Epithelial cell of esophagus (primary cell): Measurements from ENCODE around the gene NAXD.
"Not testable (repeated sequence)": the region's sequence is repeated elsewhere in the genome, so short reads cannot be mapped to it uniquely, and the experiment has no call there.

Source experiments
- DNase-seq: peaks from one replicate; pipeline ENCODE4 v3.0.0; 2010; ENCODE audit warnings: low read depth
- H3K4me3 ChIP-seq: 2 replicates; pipeline ENCODE4 v1.5.1; 2011; ENCODE audit warnings: mild to moderate bottlenecking, low read length, control low read depth
- TF ChIP-seq, protein P1 (sequence below): IDR thresholded peaks from 2 replicates; pipeline ENCODE4 v1.5.1; 2011; ENCODE audit warnings: low read depth, mild to moderate bottlenecking, low read length, control low read depth, inconsistent platforms; ENCODE audit not compliant: insufficient read depth; ENCODE audit errors: missing control alignments

Gene NAXD

DNA sequence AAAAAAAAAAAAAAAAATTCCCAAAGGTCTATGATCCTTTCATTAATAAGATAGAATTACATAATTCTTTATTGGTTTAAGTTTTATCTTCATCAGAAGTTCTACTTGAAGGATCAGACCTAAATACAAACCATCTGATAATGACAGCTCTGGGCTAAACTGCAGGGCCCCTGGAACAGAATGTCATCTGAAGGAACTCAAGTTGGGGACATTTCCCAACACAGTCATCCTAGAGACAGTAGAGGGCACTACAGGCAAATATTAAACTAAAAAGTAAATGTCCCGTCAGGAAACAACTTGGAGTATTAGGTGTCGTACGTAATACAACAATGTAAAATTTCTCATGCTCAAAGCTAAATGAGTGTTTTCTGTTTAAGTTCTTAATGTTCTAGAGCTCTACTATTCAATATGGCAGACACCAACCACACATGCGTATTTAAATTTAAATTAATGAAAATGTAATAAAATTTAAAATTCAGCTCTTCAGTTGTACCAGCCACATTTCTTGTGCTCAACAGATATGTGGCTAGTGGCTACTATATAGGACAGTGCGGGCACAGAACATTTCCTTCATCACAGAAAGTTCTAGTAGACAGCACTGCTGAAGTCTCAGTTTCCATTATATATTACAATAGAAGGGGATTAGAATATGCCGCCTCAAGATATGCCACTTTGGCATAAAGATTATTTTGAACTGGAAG is 21.8 kb upstream of the NAXD start:
- DNase-seq = peak; percentile 70
- TF ChIP-seq, protein P1, sequence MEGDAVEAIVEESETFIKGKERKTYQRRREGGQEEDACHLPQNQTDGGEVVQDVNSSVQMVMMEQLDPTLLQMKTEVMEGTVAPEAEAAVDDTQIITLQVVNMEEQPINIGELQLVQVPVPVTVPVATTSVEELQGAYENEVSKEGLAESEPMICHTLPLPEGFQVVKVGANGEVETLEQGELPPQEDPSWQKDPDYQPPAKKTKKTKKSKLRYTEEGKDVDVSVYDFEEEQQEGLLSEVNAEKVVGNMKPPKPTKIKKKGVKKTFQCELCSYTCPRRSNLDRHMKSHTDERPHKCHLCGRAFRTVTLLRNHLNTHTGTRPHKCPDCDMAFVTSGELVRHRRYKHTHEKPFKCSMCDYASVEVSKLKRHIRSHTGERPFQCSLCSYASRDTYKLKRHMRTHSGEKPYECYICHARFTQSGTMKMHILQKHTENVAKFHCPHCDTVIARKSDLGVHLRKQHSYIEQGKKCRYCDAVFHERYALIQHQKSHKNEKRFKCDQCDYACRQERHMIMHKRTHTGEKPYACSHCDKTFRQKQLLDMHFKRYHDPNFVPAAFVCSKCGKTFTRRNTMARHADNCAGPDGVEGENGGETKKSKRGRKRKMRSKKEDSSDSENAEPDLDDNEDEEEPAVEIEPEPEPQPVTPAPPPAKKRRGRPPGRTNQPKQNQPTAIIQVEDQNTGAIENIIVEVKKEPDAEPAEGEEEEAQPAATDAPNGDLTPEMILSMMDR = peak; percentile 62
- H3K4me3 ChIP-seq = no peak overlapping the region

DNA sequence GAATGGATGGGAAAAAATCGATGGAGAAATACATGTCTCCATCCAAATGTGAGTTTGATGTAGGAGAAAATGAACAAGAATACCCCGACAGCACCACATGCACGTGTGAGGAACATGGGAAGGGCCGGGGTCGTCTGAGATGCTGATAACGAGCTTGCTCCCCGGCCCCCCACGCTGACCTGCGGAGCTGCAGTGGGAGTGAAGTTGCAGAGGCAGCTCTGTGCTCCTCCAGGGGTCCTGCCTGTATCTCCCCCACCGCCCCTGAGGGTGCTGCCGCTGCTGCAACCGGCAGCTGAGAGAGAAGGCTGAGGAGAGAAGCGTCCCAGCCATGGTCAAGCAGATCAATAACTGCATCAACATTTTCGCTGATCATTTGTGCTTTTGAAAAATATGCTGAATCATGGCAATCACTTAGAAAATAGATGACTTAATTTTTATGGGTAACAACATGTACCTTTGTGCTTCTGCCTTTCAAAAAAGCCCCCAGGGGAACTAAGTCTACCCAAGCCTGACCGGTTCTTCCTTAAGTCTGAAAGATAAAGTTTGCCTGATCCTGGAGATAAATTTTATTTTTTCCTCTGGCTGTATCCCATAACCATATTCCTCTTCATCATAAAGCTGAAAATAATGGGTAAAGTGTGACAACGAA is 18.2 kb upstream of the NAXD start:
- DNase-seq = peak; percentile 47
- H3K4me3 ChIP-seq = no peak overlapping the region
- TF ChIP-seq, protein P1 = no peak

DNA sequence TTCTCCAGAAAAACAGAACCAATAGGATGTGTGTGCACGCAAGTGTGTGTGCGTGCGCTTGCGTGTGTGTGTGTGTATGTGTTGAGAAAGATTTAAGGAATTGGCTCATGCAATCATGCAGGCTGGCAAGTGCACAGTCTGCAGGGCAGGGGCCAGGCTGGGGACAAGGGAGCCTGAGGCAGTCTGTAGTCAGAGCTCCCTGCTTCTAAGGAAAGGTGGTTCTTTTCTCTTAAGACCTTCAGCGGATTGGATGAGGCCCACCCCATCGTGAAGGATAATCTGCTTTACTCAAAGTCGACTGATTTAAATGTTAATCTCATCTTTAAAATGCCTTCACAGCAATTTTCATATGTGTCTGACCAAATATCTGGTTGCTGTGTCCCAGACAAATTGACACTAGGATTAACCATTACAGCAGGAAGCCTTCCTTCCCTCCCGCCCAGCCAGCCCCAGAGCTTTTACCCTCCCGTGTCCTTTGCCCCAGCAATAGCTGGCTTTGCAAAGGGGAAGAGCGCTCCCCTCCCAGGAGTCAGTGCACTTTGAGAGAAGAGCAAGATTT is 15.0 kb upstream of the NAXD start:
- no peak overlapping the region for H3K4me3 ChIP-seq
- no peak for DNase-seq
- TF ChIP-seq, protein P1 = no peak

DNA sequence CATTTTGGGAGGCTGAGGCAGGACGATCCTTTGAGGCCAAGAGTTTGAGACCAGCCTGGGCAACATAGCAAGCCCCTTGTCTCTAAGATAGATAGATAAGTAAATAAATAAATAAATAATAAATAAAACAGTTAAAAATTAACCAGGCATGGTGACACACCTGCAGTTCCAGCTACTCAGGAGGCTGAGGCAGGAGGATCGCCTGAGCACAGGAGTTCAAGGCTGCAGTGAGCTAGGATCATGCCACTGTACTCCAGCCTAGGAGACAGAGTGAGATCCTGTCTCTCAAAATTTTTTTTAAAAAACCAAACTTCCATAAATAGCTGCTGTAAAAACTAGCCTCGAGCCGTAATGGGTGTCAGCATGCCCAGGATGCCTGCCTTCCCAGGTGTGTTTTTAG is 14.4 kb upstream of the NAXD start:
- TF ChIP-seq, protein P1 = no peak
- DNase-seq = no peak
- no peak overlapping the region for H3K4me3 ChIP-seq

DNA sequence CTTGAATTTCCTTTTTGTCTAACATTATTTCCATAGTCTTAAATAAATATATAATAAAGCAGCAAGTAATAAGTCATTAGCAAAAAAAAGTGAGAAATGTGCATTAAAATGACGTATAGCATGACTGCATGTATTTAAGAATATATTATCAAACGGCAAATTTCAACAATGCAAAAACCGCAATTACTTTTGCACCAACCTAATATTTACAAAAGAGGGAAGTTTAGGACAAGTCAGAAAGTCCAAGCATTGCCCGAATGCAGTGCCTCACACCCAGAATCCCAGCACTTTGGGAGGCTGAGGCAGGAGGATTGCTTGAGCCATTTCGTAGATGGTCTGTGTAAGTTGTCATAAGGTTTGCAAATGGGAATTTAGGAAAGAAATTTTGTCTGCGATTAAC is 10.2 kb upstream of the NAXD start:
- no peak for DNase-seq
- no peak overlapping the region for H3K4me3 ChIP-seq
- TF ChIP-seq, protein P1 = no peak

DNA sequence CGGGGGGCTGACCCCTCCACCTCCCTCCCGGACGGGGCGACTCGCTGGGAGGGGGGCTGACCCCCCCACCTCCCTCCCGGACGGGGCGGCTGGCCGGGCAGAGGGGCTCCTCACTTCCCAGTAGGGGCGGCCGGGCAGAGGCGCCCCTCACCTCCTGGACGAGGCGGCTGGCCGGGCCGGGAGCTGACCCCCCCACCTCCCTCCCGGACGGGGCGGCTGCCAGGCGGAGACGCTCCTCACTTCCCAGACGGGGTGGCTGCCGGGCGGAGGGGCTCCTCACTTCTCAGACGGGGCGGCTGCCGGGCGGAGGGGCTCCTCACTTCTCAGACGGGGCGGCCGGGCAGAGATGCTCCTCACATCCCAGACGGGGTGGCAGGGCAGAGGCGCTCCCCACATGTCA is 9.1 kb upstream of the NAXD start:
- not testable (repeated sequence) for H3K4me3 ChIP-seq, DNase-seq

DNA sequence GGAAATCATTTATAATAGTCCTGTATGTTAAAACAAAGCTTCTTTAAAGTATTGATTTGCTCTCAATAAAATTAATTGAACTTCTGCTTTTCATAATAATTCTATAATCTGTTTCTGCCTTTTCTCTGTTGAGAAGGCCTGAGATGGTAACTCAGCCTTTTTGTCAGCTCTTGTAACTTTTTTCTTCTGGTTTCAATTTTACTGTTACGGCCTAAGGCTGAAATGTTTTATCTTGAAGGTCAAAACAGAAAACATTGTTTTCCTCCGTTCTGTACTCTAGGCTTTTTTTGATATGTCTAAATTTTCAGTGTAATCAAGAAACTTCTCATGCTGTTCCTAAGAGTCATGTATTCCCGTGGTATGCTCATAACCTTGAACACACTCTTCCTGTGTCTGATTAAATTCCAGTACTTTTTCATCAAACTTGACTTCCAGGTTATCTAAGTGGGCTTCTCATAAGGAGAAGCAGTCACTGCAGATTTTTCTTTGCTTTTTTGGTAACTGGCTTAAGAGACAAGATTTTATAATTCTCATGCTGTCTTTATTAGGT is 7.6 kb upstream of the NAXD start:
- H3K4me3 ChIP-seq = no peak overlapping the region
- DNase-seq = no peak
- TF ChIP-seq, protein P1 = no peak
